Tibial nerve (tissue), 4 donors: ENCODE measurements around the gene TPCN1. TPM values are rescaled to one million over a fixed set of nuclear protein-coding genes. Genes with fewer than 3 reads are reported as not detected.

ENCODE experiments used
- DNase-seq, 2 donors: peaks; one replicate each; pipeline ENCODE4 v3.0.0-alpha.2; 2019; ENCODE audit warnings: low spot score in 2 of 2
- H3K27ac ChIP-seq, 4 donors: fragments of 200-600 bp; sonication (generic) in 3 of 4; one replicate each; pipeline ENCODE4 v1.5.1; 2017 to 2019; ENCODE audit warnings: mild to moderate bottlenecking in 1 of 4
- H3K27me3 ChIP-seq, 2 donors: fragments of 200-600 bp; sonication (generic) in 1 of 2; one replicate each; pipeline versions ENCODE4 v1.5.1 to v1.6.0; 2017 to 2019
- H3K36me3 ChIP-seq, 3 donors: fragments of 200-600 bp; sonication (generic); one replicate each; pipeline ENCODE4 v1.5.1; 2018 to 2019
- H3K4me1 ChIP-seq, 4 donors: fragments of 200-600 bp; sonication (generic) in 3 of 4; one replicate each; pipeline ENCODE4 v1.5.1; 2017 to 2019
- H3K4me3 ChIP-seq, 4 donors: fragments of 200-600 bp; sonication (generic) in 3 of 4; one replicate each; pipeline ENCODE4 v1.5.1; 2017 to 2019; ENCODE audit warnings: mild to moderate bottlenecking in 1 of 4, moderate library complexity in 1 of 4
- H3K9me3 ChIP-seq, 4 donors: fragments of 200-600 bp; sonication (generic) in 3 of 4; one replicate each; pipeline ENCODE4 v1.5.1; 2017 to 2019
- EP300 ChIP-seq, 2 donors: sonication (generic); formaldehyde crosslinking; IDR thresholded peaks; one replicate each; pipeline ENCODE4 v1.6.1; 2017; ENCODE audit warnings: antibody characterized with exemption in 2 of 2, mild to moderate bottlenecking in 1 of 2
- POLR2A ChIP-seq, 2 donors: fragments of 450-650 bp; IDR thresholded peaks; one replicate each; pipeline ENCODE4 v1.6.1; 2017; ENCODE audit warnings: antibody characterized with exemption in 2 of 2, mild to moderate bottlenecking in 2 of 2, moderate library complexity in 2 of 2
- WGBS, 2 donors: methylation state at CpG; one replicate each; pipeline ENCODE4 v1.1.5; 2018; 5-methylcytosine and 5-hydroxymethylcytosine counted together
- total RNA-seq, 4 donors: library from RNA; depleted of rRNA; stranded (reverse); fragments of >200 nt; gene quantifications; one replicate each; pipeline ENCODE4 v1.1.0, GENCODE V29; 2016
- TF ChIP-seq, protein P1 (sequence below), 5 experiments: fragments of 200-600 bp in 3 of 5; fragments of 450-650 bp in 2 of 5; sonication (generic) in 3 of 5; IDR thresholded peaks; one replicate each; pipeline ENCODE4 v1.5.1; 2016 to 2019; ENCODE audit warnings: antibody characterized with exemption in 5 of 5, mild to moderate bottlenecking in 3 of 5, moderate library complexity in 2 of 5

TPCN1 gene
- total RNA-seq, 4 donors from 2014 or later = 62.7 to 77.6 (median 69.8) TPM

DNA sequence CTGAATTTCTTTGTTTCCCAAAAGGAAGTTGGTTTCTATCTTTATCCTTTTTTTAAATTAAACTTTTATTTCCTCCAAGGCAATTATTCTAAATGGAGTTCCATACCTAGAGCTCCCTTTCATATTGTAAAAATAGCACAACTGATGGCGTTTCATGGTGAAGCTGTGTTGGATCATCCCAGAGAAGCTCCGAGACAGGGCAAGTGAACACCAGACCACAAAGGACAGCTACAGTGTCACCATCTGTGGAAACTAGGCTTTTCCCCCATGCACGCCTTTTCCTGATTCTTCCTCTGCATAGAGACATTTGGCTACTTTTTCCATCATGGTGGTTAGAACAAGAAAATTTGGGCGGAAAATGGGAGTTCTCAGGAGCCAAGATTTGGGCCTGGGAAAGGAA, 12.7 kb downstream of the TPCN1 start:
- TF ChIP-seq POLR2A (IDR thresholded peaks at IDR 0.05) (no peak), EP300 (IDR thresholded peaks at IDR 0.05) (no peak)
- TF ChIP-seq, protein P1, sequence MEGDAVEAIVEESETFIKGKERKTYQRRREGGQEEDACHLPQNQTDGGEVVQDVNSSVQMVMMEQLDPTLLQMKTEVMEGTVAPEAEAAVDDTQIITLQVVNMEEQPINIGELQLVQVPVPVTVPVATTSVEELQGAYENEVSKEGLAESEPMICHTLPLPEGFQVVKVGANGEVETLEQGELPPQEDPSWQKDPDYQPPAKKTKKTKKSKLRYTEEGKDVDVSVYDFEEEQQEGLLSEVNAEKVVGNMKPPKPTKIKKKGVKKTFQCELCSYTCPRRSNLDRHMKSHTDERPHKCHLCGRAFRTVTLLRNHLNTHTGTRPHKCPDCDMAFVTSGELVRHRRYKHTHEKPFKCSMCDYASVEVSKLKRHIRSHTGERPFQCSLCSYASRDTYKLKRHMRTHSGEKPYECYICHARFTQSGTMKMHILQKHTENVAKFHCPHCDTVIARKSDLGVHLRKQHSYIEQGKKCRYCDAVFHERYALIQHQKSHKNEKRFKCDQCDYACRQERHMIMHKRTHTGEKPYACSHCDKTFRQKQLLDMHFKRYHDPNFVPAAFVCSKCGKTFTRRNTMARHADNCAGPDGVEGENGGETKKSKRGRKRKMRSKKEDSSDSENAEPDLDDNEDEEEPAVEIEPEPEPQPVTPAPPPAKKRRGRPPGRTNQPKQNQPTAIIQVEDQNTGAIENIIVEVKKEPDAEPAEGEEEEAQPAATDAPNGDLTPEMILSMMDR (IDR thresholded peaks at IDR 0.05) = no peak
- no peak for DNase-seq
- H3K4me1 ChIP-seq = peaks cover 0 to 68% (median 11%) of the 10 kb centered on the region in 4 donors
- H3K27me3 ChIP-seq = no peaks in the 10 kb centered on the region
- no peak overlapping the region for H3K4me3 ChIP-seq
- H3K36me3 ChIP-seq = peaks cover 0 to 72% (median 0%) of the 10 kb centered on the region in 3 donors
- H3K27ac ChIP-seq = no peak overlapping the region
- 94% methylated on average over 4 of the region's 4 CpGs for WGBS, 2 donors
- H3K9me3 ChIP-seq = no peaks in the 10 kb centered on the region

DNA sequence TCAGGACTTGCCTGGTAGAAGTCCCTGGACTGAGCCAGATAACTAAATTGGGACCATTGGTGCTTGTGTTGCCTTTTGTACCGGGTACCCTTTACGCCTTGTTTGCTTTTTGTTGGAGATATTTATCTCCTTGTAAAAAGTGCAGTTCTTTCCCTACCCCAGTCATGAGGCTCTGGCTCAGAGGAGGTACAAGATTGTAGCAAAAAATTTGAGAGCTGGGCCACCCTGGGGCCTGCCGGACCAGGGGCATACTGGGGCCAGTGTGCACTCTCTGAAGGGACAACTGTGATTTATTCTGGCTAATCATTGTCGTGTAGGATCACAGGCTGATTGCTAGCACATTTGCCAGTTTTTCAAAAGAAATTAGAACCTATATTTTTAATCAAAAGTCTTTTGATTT, 13.2 kb downstream of the TPCN1 start:
- Histone ChIP-seq H3K4me3 (no peak overlapping the region), H3K27ac (no peak overlapping the region), H3K27me3 (no peaks in the 10 kb centered on the region), H3K4me1 (peaks cover 0 to 68% (median 13%) of the 10 kb centered on the region in 4 donors), H3K9me3 (no peaks in the 10 kb centered on the region), H3K36me3 (peaks cover 0 to 67% (median 0%) of the 10 kb centered on the region in 3 donors)
- TF ChIP-seq POLR2A (IDR thresholded peaks at IDR 0.05) = no peak
- TF ChIP-seq EP300 (IDR thresholded peaks at IDR 0.05) = no peak
- TF ChIP-seq, protein P1 (IDR thresholded peaks at IDR 0.05) = no peak
- DNase-seq = no peak
- 80 to 94% methylated on average over 4 of the region's 4 CpGs for WGBS, 2 donors

- DNase-seq = no peak
- no peaks in the 10 kb centered on the region for H3K27me3 ChIP-seq
- H3K27ac ChIP-seq = peak overlapping the region in 1 of 4 donors; percentile 3
Observed at GRCh38 chr12:113235976-113236375, 14.7 kb downstream of the TPCN1 start.

GRCh38 chr12:113236539-113237399, 15.5 kb downstream of the TPCN1 start:
- DNase-seq = no peak
- no peak overlapping the region for H3K4me3 ChIP-seq
- H3K27me3 ChIP-seq = no peaks in the 10 kb centered on the region
- peak overlapping the region in 1 of 4 donors; percentile 46 for H3K27ac ChIP-seq
- peaks cover 0 to 76% (median 26%) of the 10 kb centered on the region in 4 donors for H3K4me1 ChIP-seq
- 71 to 75% methylated on average over 5 of the region's 5 CpGs for WGBS, 2 donors
- H3K9me3 ChIP-seq = no peaks in the 10 kb centered on the region
- peaks cover 0 to 44% (median 0%) of the 10 kb centered on the region in 3 donors for H3K36me3 ChIP-seq
- TF ChIP-seq POLR2A (IDR thresholded peaks at IDR 0.05) = no peak
- TF ChIP-seq, protein P1 (IDR thresholded peaks at IDR 0.05) = no peak
- TF ChIP-seq EP300 (IDR thresholded peaks at IDR 0.05) = no peak

More at GRCh38 chr12:113235976-113236375, 14.7 kb downstream of the TPCN1 start:
- H3K36me3 ChIP-seq = peaks cover 0 to 52% (median 0%) of the 10 kb centered on the region in 3 donors
- H3K4me1 ChIP-seq = peaks cover 0 to 76% (median 21%) of the 10 kb centered on the region in 4 donors
- H3K9me3 ChIP-seq = no peaks in the 10 kb centered on the region
- 83 to 88% methylated on average over 6 of the region's 6 CpGs for WGBS, 2 donors
- no peak overlapping the region for H3K4me3 ChIP-seq
- TF ChIP-seq, protein P1 (IDR thresholded peaks at IDR 0.05) = no peak
- TF ChIP-seq EP300 (IDR thresholded peaks at IDR 0.05) (no peak), POLR2A (IDR thresholded peaks at IDR 0.05) (no peak)

DNA sequence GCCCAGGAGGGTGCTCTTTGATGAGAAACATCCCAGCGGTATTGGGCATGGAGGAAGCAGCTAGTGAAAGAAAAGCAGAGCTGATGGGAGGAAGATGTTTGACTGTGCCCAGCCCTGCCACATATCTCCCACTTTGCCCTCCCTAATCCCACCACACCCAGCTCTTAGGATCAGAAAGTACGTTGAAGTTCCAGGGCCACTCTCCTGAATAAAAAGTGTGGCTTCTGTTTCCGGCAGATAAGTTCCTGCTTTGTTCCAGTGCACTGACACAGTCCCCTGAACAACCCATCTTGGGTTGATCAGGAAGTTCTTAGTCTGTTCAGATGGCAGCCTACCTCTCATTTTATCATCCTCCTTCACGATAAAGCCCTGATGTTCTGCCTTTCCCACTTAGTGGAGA, 16.5 kb downstream of the TPCN1 start:
- H3K27ac ChIP-seq = peak overlapping the region in 1 of 4 donors; percentile 46
- no peaks in the 10 kb centered on the region for H3K27me3 ChIP-seq
- TF ChIP-seq, protein P1 (IDR thresholded peaks at IDR 0.05) = no peak
- TF ChIP-seq EP300 (IDR thresholded peaks at IDR 0.05) (no peak), POLR2A (IDR thresholded peaks at IDR 0.05) (no peak)
- DNase-seq = no peak
- H3K4me3 ChIP-seq = no peak overlapping the region
- peaks cover 0 to 77% (median 34%) of the 10 kb centered on the region in 4 donors for H3K4me1 ChIP-seq
- WGBS, 2 donors = 75 to 83% methylated on average over 4 of the region's 4 CpGs
- H3K36me3 ChIP-seq = peaks cover 0 to 36% (median 0%) of the 10 kb centered on the region in 3 donors
- H3K9me3 ChIP-seq = no peaks in the 10 kb centered on the region
